Suprapubic skin (tissue), 4 donors: Measurements from ENCODE around the gene TARDBP. TPM values are rescaled to one million over a fixed set of nuclear protein-coding genes. Genes with fewer than 3 reads are reported as not detected.

Experiments
- DNase-seq, 2 donors: peaks; one replicate each; pipeline ENCODE4 v3.0.0-alpha.2; 2019; ENCODE audit warnings: low spot score in 2 of 2
- H3K27ac ChIP-seq: fragments of 200-600 bp; sonication (generic); one replicate; pipeline ENCODE4 v1.5.1; 2019
- H3K27me3 ChIP-seq: fragments of 200-600 bp; sonication (generic); one replicate; pipeline ENCODE4 v1.5.1; 2019
- H3K36me3 ChIP-seq: fragments of 200-600 bp; sonication (generic); one replicate; pipeline ENCODE4 v1.5.1; 2019
- H3K4me1 ChIP-seq: fragments of 200-600 bp; sonication (generic); one replicate; pipeline ENCODE4 v1.5.1; 2019
- H3K4me3 ChIP-seq: fragments of 200-600 bp; sonication (generic); one replicate; pipeline ENCODE4 v1.5.1; 2019; ENCODE audit warnings: mild to moderate bottlenecking
- H3K9me3 ChIP-seq: fragments of 200-600 bp; sonication (generic); one replicate; pipeline ENCODE4 v1.5.1; 2019
- CTCF ChIP-seq, 2 donors: fragments of 200-600 bp in 1 of 2; fragments of 450-650 bp in 1 of 2; sonication (generic) in 1 of 2; IDR thresholded peaks; one replicate each; pipeline ENCODE4 v1.5.1; 2016 to 2019; ENCODE audit warnings: antibody characterized with exemption in 2 of 2, mild to moderate bottlenecking in 1 of 2, moderate library complexity in 1 of 2
- EP300 ChIP-seq: sonication (generic); formaldehyde crosslinking; IDR thresholded peaks from one replicate; pipeline ENCODE4 v1.6.1; 2017; ENCODE audit warnings: antibody characterized with exemption
- POLR2A ChIP-seq, 2 donors: fragments of 450-650 bp; IDR thresholded peaks; one replicate each; pipeline ENCODE4 v1.6.1; 2017; ENCODE audit warnings: antibody characterized with exemption in 2 of 2, mild to moderate bottlenecking in 2 of 2, moderate library complexity in 2 of 2
- POLR2AphosphoS5 ChIP-seq, 3 donors: sonication (generic); formaldehyde crosslinking; IDR thresholded peaks; one replicate each; pipeline ENCODE4 v1.6.1; 2017; ENCODE audit warnings: antibody characterized with exemption in 3 of 3
- WGBS: methylation state at CpG from one replicate; pipeline ENCODE4 v1.1.5; 2018; 5-methylcytosine and 5-hydroxymethylcytosine counted together
- total RNA-seq, 4 donors: library from RNA; depleted of rRNA; stranded (reverse); fragments of >200 nt; gene quantifications; one replicate each; pipeline ENCODE4 v1.1.0, GENCODE V29; 2016

TARDBP gene
- total RNA-seq, 4 donors from 2014 or later, result 92.7 to 287 (median 156) TPM

- no peak for TF ChIP-seq POLR2AphosphoS5 (IDR thresholded peaks at IDR 0.05)
- TF ChIP-seq POLR2A (IDR thresholded peaks at IDR 0.05), result no peak
- TF ChIP-seq EP300, result no peak
- TF ChIP-seq CTCF (IDR thresholded peaks at IDR 0.05), result no peak
- Histone ChIP-seq H3K9me3 (no peaks in the 10 kb centered on the region), H3K27me3 (no peaks in the 10 kb centered on the region), H3K4me1 (peaks cover 20% of the 10 kb centered on the region), H3K36me3 (no peaks in the 10 kb centered on the region), H3K4me3 (no peak overlapping the region), H3K27ac (no peak overlapping the region)
- WGBS, result 61% methylated on average over 2 of the region's 2 CpGs
- no peak for DNase-seq
Observed at GRCh38 chr1:10969971-10970332, 42.5 kb upstream of the TARDBP start.

- no peak overlapping the region for H3K4me3 ChIP-seq
- no peak overlapping the region for H3K27ac ChIP-seq
- H3K4me1 ChIP-seq, result peaks cover 38% of the 10 kb centered on the region
- H3K36me3 ChIP-seq, result no peaks in the 10 kb centered on the region
- no peak for TF ChIP-seq POLR2AphosphoS5 (IDR thresholded peaks at IDR 0.05)
- no peak for TF ChIP-seq CTCF (IDR thresholded peaks at IDR 0.05)
- no peak for TF ChIP-seq EP300
- no peak for TF ChIP-seq POLR2A (IDR thresholded peaks at IDR 0.05)
- DNase-seq, result no peak
- no peaks in the 10 kb centered on the region for H3K27me3 ChIP-seq
- H3K9me3 ChIP-seq, result no peaks in the 10 kb centered on the region
- 9% methylated on average over 6 of the region's 10 CpGs for WGBS
Observed at GRCh38 chr1:10973552-10973951, 38.9 kb upstream of the TARDBP start.

- Histone ChIP-seq H3K9me3 (no peaks in the 10 kb centered on the region), H3K4me3 (no peak overlapping the region), H3K4me1 (peaks cover 44% of the 10 kb centered on the region), H3K36me3 (no peaks in the 10 kb centered on the region), H3K27me3 (no peaks in the 10 kb centered on the region), H3K27ac (no peak overlapping the region)
- DNase-seq, result no peak
- 71% methylated on average over 14 of the region's 17 CpGs for WGBS
- TF ChIP-seq EP300, result no peak
- no peak for TF ChIP-seq POLR2AphosphoS5 (IDR thresholded peaks at IDR 0.05)
- no peak for TF ChIP-seq CTCF (IDR thresholded peaks at IDR 0.05)
- TF ChIP-seq POLR2A (IDR thresholded peaks at IDR 0.05), result no peak
Observed at GRCh38 chr1:10973956-10974881, 38.2 kb upstream of the TARDBP start.

- peak; percentile 87 to 88 for DNase-seq
- Histone ChIP-seq H3K9me3 (no peaks in the 10 kb centered on the region), H3K36me3 (no peaks in the 10 kb centered on the region), H3K4me1 (peaks cover 60% of the 10 kb centered on the region), H3K27me3 (no peaks in the 10 kb centered on the region), H3K4me3 (no peak overlapping the region), H3K27ac (peak overlapping the region; percentile 75)
- 41% methylated on average over 14 of the region's 19 CpGs for WGBS
- TF ChIP-seq EP300 (no peak), CTCF (IDR thresholded peaks at IDR 0.05) (no peak), POLR2A (IDR thresholded peaks at IDR 0.05) (no peak), POLR2AphosphoS5 (IDR thresholded peaks at IDR 0.05) (no peak)
Observed at GRCh38 chr1:10975567-10976326, 36.7 kb upstream of the TARDBP start.

- peaks cover 59% of the 10 kb centered on the region for H3K4me1 ChIP-seq
- H3K9me3 ChIP-seq, result no peaks in the 10 kb centered on the region
- H3K36me3 ChIP-seq, result no peaks in the 10 kb centered on the region
- WGBS, result 61% methylated on average over 4 of the region's 4 CpGs
- H3K27me3 ChIP-seq, result no peaks in the 10 kb centered on the region
- no peak for DNase-seq
- no peak overlapping the region for H3K4me3 ChIP-seq
- TF ChIP-seq EP300 (no peak), CTCF (IDR thresholded peaks at IDR 0.05) (no peak), POLR2A (IDR thresholded peaks at IDR 0.05) (no peak), POLR2AphosphoS5 (IDR thresholded peaks at IDR 0.05) (no peak)
- peak overlapping the region; percentile 85 for H3K27ac ChIP-seq
Observed at GRCh38 chr1:10978719-10979118, 33.7 kb upstream of the TARDBP start.
